ENCODE data around the gene SCLY. TPM values are rescaled to one million over a fixed set of nuclear protein-coding genes. Genes with fewer than 3 reads are reported as not detected.

Gene SCLY
- polyA plus RNA-seq, 2 of the 4 experiments (the other 2 are of a cell fraction): 19.0 to 28.3 TPM

DNA sequence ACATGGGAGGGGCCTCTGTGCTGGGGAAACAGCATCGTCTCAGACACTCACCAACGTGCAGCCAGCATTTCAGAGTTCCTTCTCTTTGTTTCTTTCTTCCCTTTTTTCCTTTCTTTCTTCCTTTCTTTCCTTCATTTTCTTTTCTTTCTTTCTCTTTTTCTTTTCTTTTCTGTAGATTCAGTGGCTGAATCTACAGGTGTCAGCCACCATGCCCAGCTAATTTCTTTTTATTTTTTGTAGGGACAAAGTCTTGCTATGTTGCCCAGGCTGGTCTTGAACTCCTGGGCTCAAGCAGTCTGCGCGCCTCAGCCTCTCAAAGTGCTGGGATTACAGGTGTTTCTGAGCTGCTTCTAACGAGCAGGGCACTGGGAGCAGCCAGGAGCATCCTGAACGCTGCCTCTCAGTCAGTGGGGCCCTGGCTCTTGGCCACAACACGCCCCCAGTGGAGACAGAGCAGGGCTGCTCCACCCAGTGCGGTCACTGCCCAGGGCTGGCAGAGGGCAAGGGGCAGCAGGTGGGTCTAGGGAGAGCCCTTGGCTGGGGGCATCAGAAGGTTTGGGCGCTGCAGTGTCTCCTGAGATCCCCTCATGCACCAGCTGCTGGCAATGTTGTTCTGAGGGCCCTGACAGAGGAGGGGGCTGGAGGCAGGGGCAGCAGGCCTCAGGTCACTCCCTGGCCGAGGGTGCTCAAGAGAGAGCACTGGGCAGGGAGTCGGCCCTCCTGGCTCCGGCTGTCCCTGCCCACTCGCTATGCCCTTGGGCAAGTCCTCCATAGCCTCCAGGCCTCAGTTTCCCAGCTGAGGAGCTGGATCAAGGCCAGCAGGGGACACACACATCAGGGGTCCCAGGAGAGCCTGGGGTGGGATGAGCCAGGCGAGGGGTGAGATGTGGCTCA lies 72.9 kb downstream of the SCLY start:
- ATAC-seq (peak; percentile 39 to 62; a peak in 4 of 6 replicates), FAIRE-seq (no peak), DNase-seq (ENCODE audit: low read depth in 1 of 2, low spot score in 1 of 2) (peak in 1 of 2 experiments; percentile 39)
- Histone ChIP-seq H3K4me3 (no peak overlapping the region), H3K4me1 (peaks cover 16% of the 10 kb centered on the region; the same call in 2 of the 3 replicates), H3K27ac (no peak overlapping the region), H3K9me3 (no peaks in the 10 kb centered on the region), H3K4me2 (no peak overlapping the region)
- TF ChIP-seq NPAS2 (CRISPR knock-in tag; IDR thresholded peaks at IDR 0.05; ENCODE audit: borderline replicate concordance) (no peak), HOXA7 (CRISPR knock-in tag; IDR thresholded peaks at IDR 0.05) (no peak), NFE2L2 (conservative IDR thresholded peaks at IDR 0.05; ENCODE audit: low read length) (no peak), MAFK (IDR thresholded peaks at IDR 0.05; ENCODE audit: partially characterized antibody) (no peak), KDM1A (IDR thresholded peaks at IDR 0.05; ENCODE audit: low read depth) (no peak), KDM5A (IDR thresholded peaks at IDR 0.05) (no peak), ZC3H11A (IDR thresholded peaks at IDR 0.05) (no peak), JUNB (IDR thresholded peaks at IDR 0.05) (no peak), MAZ (IDR thresholded peaks at IDR 0.05; ENCODE audit: borderline replicate concordance, low read depth, low read length) (no peak), MYC (IDR thresholded peaks at IDR 0.05; ENCODE audit: borderline replicate concordance, low read length) (no peak), ESRRA (IDR thresholded peaks at IDR 0.05; ENCODE audit: borderline replicate concordance, low read length) (no peak), FOSL2 (IDR thresholded peaks at IDR 0.05) (no peak), FOSL2 (CRISPR knock-in tag; IDR thresholded peaks at IDR 0.05) (no peak), HOXB5 (CRISPR knock-in tag; IDR thresholded peaks at IDR 0.05) (no peak)
- TF ChIP-seq, protein P1, sequence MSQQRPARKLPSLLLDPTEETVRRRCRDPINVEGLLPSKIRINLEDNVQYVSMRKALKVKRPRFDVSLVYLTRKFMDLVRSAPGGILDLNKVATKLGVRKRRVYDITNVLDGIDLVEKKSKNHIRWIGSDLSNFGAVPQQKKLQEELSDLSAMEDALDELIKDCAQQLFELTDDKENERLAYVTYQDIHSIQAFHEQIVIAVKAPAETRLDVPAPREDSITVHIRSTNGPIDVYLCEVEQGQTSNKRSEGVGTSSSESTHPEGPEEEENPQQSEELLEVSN (IDR thresholded peaks at IDR 0.05; ENCODE audit: borderline replicate concordance, low read depth): no peak
- TF ChIP-seq, protein P2, sequence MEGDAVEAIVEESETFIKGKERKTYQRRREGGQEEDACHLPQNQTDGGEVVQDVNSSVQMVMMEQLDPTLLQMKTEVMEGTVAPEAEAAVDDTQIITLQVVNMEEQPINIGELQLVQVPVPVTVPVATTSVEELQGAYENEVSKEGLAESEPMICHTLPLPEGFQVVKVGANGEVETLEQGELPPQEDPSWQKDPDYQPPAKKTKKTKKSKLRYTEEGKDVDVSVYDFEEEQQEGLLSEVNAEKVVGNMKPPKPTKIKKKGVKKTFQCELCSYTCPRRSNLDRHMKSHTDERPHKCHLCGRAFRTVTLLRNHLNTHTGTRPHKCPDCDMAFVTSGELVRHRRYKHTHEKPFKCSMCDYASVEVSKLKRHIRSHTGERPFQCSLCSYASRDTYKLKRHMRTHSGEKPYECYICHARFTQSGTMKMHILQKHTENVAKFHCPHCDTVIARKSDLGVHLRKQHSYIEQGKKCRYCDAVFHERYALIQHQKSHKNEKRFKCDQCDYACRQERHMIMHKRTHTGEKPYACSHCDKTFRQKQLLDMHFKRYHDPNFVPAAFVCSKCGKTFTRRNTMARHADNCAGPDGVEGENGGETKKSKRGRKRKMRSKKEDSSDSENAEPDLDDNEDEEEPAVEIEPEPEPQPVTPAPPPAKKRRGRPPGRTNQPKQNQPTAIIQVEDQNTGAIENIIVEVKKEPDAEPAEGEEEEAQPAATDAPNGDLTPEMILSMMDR (IDR thresholded peaks at IDR 0.05): no peak
- 53% methylated on average over 7 of the region's 14 CpGs for WGBS (ENCODE audit: missing lambda C conversion rate)
- POLR2A ChIA-PET: no interaction called here
- CTCF ChIA-PET: interaction anchor here (1.1 to 1.6 kb wide), 3 partner anchors 9 to 275 kb away, joined by 3 to 4 read pairs (median 3); no protein-coding TSS in a partner anchor

DNA sequence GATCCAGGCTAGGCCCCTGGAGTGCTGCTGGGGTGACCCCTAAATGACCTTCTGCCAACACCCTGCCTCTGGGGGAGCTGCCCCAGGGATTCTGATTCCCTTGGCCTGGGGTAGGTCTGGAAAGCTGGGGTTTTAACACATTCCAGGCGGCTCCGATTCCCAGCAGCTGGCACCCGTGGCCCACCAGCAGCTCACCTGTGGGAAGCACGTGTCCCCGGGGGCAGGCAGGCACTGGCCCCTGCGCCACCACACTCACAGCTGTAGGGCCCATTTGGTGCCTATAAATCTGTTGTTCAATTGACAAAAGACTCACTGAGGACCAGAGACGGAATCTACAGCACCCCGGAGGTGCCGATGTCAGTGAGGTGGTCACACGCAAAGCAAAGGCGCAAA lies 73.6 kb downstream of the SCLY start:
- DNase-seq (ENCODE audit: low read depth in 1 of 2, low spot score in 1 of 2) (no peak), ATAC-seq (no peak), FAIRE-seq (no peak)
- Histone ChIP-seq H3K9me3 (no peaks in the 10 kb centered on the region), H3K27ac (no peak overlapping the region), H3K4me1 (peaks cover 20% of the 10 kb centered on the region; the same call in 2 of the 3 replicates), H3K4me2 (no peak overlapping the region), H3K4me3 (no peak overlapping the region)
- CTCF ChIA-PET: interaction anchor here (1.3 to 1.6 kb wide), 2 partner anchors 54 to 276 kb away, joined by 3 to 4 read pairs; no protein-coding TSS in a partner anchor
- WGBS (ENCODE audit: missing lambda C conversion rate): 79% methylated on average over 11 of the region's 11 CpGs
- TF ChIP-seq SREBF2 (IDR thresholded peaks at IDR 0.05) (no peak), ZSCAN20 (CRISPR knock-in tag; IDR thresholded peaks at IDR 0.05) (no peak), HEYL (CRISPR knock-in tag; IDR thresholded peaks at IDR 0.05) (no peak)
- TF ChIP-seq, protein P1 (IDR thresholded peaks at IDR 0.05; ENCODE audit: borderline replicate concordance, low read depth): no peak
- POLR2A ChIA-PET: no interaction called here

DNA sequence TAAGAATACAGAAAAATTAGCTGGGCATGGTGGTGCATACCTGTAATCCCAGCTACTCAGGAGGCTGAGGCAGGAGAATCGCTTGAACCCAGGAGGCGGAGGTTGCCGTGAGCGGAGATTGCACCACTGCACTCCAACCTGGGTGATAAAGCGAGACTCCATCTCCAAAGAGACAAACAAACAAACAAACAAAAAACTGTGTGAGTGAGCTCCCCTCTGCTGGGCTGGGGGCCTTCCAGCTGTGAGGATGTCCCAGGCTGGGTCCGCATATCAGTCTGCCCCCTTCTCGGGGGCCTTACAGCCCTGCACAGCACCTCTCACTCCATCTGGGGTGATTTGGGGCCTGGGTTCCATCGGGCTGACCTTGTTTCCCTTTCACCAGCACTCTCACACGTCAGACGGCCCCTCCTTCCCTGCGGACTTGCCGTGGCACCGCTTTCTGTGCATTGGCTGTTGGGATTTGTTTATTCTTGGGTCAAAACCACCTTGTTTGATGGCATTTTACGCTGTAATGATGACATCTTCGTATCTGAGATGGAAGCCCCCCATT lies 74.9 kb downstream of the SCLY start:
- FAIRE-seq: no peak
- Histone ChIP-seq H3K4me1 (peaks cover 20% of the 10 kb centered on the region; the same call in 2 of the 3 replicates), H3K4me2 (no peak overlapping the region), H3K27ac (no peak overlapping the region), H3K9me3 (no peaks in the 10 kb centered on the region), H3K4me3 (no peak overlapping the region)
- WGBS (ENCODE audit: missing lambda C conversion rate): 80% methylated on average over 15 of the region's 15 CpGs
- DNase-seq (ENCODE audit: low read depth in 1 of 2, low spot score in 1 of 2): no peak
- CTCF ChIA-PET: interaction anchor here (0.6 to 1.3 kb wide), 3 partner anchors 9 to 277 kb away, joined by 3 to 5 read pairs (median 3); no protein-coding TSS in a partner anchor
- ATAC-seq: no peak
- POLR2A ChIA-PET: no interaction called here
- TF ChIP-seq NFE2L2 (conservative IDR thresholded peaks at IDR 0.05; ENCODE audit: low read length) (no peak), FOXS1 (CRISPR knock-in tag; IDR thresholded peaks at IDR 0.05) (no peak), CBX2 (IDR thresholded peaks at IDR 0.05; ENCODE audit: borderline replicate concordance, low read depth) (no peak), FOSB (CRISPR knock-in tag; IDR thresholded peaks at IDR 0.05) (no peak), RFX5 (IDR thresholded peaks at IDR 0.05) (no peak), KDM1A (IDR thresholded peaks at IDR 0.05; ENCODE audit: low read depth) (no peak)
- TF ChIP-seq, protein P3, sequence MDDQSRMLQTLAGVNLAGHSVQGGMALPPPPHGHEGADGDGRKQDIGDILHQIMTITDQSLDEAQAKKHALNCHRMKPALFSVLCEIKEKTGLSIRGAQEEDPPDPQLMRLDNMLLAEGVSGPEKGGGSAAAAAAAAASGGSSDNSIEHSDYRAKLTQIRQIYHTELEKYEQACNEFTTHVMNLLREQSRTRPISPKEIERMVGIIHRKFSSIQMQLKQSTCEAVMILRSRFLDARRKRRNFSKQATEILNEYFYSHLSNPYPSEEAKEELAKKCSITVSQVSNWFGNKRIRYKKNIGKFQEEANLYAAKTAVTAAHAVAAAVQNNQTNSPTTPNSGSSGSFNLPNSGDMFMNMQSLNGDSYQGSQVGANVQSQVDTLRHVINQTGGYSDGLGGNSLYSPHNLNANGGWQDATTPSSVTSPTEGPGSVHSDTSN (IDR thresholded peaks at IDR 0.05): no peak
- TF ChIP-seq, protein P4, sequence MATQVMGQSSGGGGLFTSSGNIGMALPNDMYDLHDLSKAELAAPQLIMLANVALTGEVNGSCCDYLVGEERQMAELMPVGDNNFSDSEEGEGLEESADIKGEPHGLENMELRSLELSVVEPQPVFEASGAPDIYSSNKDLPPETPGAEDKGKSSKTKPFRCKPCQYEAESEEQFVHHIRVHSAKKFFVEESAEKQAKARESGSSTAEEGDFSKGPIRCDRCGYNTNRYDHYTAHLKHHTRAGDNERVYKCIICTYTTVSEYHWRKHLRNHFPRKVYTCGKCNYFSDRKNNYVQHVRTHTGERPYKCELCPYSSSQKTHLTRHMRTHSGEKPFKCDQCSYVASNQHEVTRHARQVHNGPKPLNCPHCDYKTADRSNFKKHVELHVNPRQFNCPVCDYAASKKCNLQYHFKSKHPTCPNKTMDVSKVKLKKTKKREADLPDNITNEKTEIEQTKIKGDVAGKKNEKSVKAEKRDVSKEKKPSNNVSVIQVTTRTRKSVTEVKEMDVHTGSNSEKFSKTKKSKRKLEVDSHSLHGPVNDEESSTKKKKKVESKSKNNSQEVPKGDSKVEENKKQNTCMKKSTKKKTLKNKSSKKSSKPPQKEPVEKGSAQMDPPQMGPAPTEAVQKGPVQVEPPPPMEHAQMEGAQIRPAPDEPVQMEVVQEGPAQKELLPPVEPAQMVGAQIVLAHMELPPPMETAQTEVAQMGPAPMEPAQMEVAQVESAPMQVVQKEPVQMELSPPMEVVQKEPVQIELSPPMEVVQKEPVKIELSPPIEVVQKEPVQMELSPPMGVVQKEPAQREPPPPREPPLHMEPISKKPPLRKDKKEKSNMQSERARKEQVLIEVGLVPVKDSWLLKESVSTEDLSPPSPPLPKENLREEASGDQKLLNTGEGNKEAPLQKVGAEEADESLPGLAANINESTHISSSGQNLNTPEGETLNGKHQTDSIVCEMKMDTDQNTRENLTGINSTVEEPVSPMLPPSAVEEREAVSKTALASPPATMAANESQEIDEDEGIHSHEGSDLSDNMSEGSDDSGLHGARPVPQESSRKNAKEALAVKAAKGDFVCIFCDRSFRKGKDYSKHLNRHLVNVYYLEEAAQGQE (IDR thresholded peaks at IDR 0.05): no peak
